Measurements from ENCODE around the gene COPG1. TPM values are rescaled to one million over a fixed set of nuclear protein-coding genes. Genes with fewer than 3 reads are reported as not detected.
A peak's percentile ranks its signal among the peaks of the same experiment; 100 is the strongest.
"Not testable (repeated sequence)": the region's sequence is repeated elsewhere in the genome, so short reads cannot be mapped to it uniquely, and the experiment has no call there.

COPG1 gene
- total and polyA plus RNA-seq, 2 donors from 2014 or later, result 107 to 173 TPM

DNA sequence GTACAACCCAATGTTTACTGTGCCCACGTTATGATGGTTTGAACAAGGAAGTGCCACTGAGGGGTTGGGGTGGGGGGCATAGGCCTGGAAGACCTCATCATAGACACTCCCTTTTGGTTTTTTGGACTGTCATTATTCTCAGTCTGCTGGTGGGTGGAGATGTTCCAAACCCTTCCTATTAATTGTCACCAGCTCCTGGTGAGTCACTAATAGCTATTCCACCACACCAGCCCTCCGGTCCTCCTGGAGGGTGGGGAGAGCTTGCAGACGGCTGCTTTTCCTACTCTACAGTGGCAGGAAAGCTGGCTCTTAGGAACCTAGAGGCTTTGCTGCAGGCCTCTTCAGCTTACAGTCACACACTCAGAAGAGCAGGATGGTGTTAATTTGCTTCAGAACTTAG is 9.0 kb upstream of the COPG1 start:
- H3K27me3 ChIP-seq (ENCODE audit: control insufficient read depth, insufficient read depth, low read length), result no peaks in the 10 kb centered on the region
- H3K4me1 ChIP-seq (ENCODE audit: control insufficient read depth in 2 of 3, insufficient read depth in 2 of 3, low read depth in 1 of 3, low read length in 3 of 3), result peaks cover 0 to 2% (median 0%) of the 10 kb centered on the region in 3 donors
- TF ChIP-seq, protein P1, sequence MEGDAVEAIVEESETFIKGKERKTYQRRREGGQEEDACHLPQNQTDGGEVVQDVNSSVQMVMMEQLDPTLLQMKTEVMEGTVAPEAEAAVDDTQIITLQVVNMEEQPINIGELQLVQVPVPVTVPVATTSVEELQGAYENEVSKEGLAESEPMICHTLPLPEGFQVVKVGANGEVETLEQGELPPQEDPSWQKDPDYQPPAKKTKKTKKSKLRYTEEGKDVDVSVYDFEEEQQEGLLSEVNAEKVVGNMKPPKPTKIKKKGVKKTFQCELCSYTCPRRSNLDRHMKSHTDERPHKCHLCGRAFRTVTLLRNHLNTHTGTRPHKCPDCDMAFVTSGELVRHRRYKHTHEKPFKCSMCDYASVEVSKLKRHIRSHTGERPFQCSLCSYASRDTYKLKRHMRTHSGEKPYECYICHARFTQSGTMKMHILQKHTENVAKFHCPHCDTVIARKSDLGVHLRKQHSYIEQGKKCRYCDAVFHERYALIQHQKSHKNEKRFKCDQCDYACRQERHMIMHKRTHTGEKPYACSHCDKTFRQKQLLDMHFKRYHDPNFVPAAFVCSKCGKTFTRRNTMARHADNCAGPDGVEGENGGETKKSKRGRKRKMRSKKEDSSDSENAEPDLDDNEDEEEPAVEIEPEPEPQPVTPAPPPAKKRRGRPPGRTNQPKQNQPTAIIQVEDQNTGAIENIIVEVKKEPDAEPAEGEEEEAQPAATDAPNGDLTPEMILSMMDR (IDR thresholded peaks at IDR 0.05; ENCODE audit: borderline replicate concordance, extremely low read depth, insufficient read depth), result no peak
- H3K4me3 ChIP-seq (ENCODE audit: low read length in 3 of 3), result no peak overlapping the region
- intact Hi-C loops (cut with DNase I), result no loop called here
- H3K36me3 ChIP-seq (ENCODE audit: control insufficient read depth in 2 of 3, insufficient read depth in 3 of 3, low read length in 3 of 3), result no peaks in the 10 kb centered on the region
- no peak overlapping the region for H3K27ac ChIP-seq (ENCODE audit: low read depth in 2 of 2, low read length in 2 of 2)
- DNase-seq (no peak), FAIRE-seq (no peak)
- H3K9ac ChIP-seq (ENCODE audit: low read length in 3 of 3), result no peak overlapping the region
- H3K9me3 ChIP-seq (ENCODE audit: control insufficient read depth in 2 of 3, insufficient read depth in 1 of 3, low read length in 3 of 3), result no peaks in the 10 kb centered on the region

DNA sequence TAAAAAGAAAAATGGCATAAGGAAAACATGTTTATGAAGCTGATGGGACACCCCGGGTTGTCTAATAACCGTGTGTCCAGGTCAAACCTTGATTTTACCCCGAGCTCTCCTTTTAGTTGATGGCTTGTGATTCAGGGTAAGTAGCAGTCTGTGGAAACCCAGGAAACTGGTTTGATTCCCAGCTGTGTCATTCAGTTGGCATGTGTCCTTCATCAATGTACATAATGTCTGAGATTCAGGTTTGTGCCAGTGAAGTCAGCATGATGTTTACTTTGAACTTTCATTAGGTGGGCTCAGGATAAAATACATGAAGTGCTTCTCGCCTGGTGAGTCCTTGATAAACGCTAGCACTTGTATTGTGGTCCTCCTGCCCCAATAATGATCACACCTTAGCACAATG is 4.3 kb upstream of the COPG1 start:
- Histone ChIP-seq H3K36me3 (ENCODE audit: control insufficient read depth in 2 of 3, insufficient read depth in 3 of 3, low read length in 3 of 3) (no peaks in the 10 kb centered on the region), H3K9ac (ENCODE audit: low read length in 3 of 3) (peak overlapping the region in 1 of 3 donors; percentile 65), H3K4me1 (ENCODE audit: control insufficient read depth in 2 of 3, insufficient read depth in 2 of 3, low read depth in 1 of 3, low read length in 3 of 3) (peaks cover 0 to 8% (median 5%) of the 10 kb centered on the region in 3 donors), H3K9me3 (ENCODE audit: control insufficient read depth in 2 of 3, insufficient read depth in 1 of 3, low read length in 3 of 3) (no peaks in the 10 kb centered on the region), H3K27ac (ENCODE audit: low read depth in 2 of 2, low read length in 2 of 2) (no peak overlapping the region), H3K4me3 (ENCODE audit: low read length in 3 of 3) (peak overlapping the region in 1 of 3 donors; percentile 42), H3K27me3 (ENCODE audit: control insufficient read depth, insufficient read depth, low read length) (no peaks in the 10 kb centered on the region)
- intact Hi-C loops (cut with DNase I), result no loop called here
- no peak for DNase-seq
- TF ChIP-seq, protein P1 (IDR thresholded peaks at IDR 0.05; ENCODE audit: borderline replicate concordance, extremely low read depth, insufficient read depth), result no peak
- no peak for FAIRE-seq

DNA sequence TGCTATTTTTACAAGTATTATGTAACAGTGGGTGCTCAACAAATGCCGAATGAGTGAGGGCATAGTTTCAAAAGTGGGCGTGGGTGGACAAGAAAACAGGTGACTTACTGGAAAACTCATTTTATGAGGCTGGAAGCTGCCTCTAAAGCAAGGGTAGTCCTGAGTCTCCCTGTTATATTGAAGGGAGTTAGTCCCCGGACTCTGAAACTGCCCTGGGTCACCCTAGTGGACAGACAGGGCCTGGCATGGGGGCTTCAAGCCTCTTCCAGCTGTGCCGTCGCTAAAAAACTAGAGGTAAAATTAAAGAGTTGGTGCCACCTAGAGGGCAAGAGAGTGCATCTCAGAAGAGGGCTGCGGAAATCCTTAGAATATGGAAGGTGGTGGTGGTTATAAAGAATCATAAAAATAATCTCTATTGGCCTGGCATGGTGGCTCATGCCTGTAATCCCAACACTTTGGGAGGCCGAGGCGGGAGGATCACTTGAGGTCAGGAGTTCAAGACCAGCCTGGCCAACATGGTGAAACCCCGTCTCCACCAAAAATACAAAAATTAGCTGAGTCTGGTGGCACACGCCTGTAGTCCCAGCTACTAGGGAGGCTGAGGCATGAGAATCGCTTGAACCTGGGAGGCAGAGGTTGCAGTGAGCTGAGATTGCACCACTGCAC is 3.6 kb upstream of the COPG1 start:
- Histone ChIP-seq H3K4me1 (ENCODE audit: control insufficient read depth in 2 of 3, insufficient read depth in 2 of 3, low read depth in 1 of 3, low read length in 3 of 3) (peaks cover 0 to 13% (median 8%) of the 10 kb centered on the region in 3 donors), H3K4me3 (ENCODE audit: low read length in 3 of 3) (peak overlapping the region in 2 of 3 donors; percentile 22 to 42), H3K9ac (ENCODE audit: low read length in 3 of 3) (peak overlapping the region in 2 of 3 donors; percentile 44 to 65)
- H3K9me3 ChIP-seq (ENCODE audit: control insufficient read depth in 2 of 3, insufficient read depth in 1 of 3, low read length in 3 of 3); intact Hi-C loops (cut with DNase I); H3K27me3 ChIP-seq (ENCODE audit: control insufficient read depth, insufficient read depth, low read length); H3K36me3 ChIP-seq (ENCODE audit: control insufficient read depth in 2 of 3, insufficient read depth in 3 of 3, low read length in 3 of 3); H3K27ac ChIP-seq (ENCODE audit: low read depth in 2 of 2, low read length in 2 of 2); FAIRE-seq: not testable (repeated sequence)
- TF ChIP-seq, protein P1 (IDR thresholded peaks at IDR 0.05; ENCODE audit: borderline replicate concordance, extremely low read depth, insufficient read depth), result peak; percentile 84
- peak; percentile 85 to 96 (median 88) for DNase-seq
